NCI-H446 treated with DMSO at 0.1 percent for 48 hours (cell line): ENCODE results near the gene FREM2.

ENCODE experiments used
- DNase-seq: peaks from one replicate; lab custom pipeline; 2025; lab: John Stamatoyannopoulos, UW

Gene FREM2

GRCh38 chr13:38763446-38764381, 76.8 kb downstream of the FREM2 start:
- DNase-seq = peak; percentile 46

- DNase-seq = no peak
Observed at GRCh38 chr13:38766799-38767198, 79.9 kb downstream of the FREM2 start.

GRCh38 chr13:38767506-38768265, 80.8 kb downstream of the FREM2 start:
- peak; percentile 40 for DNase-seq

GRCh38 chr13:38769526-38769925, 82.6 kb downstream of the FREM2 start:
- no peak for DNase-seq

GRCh38 chr13:38775085-38775484, 88.2 kb downstream of the FREM2 start:
- DNase-seq = no peak

GRCh38 chr13:38777347-38778119, 90.7 kb downstream of the FREM2 start:
- no peak for DNase-seq

GRCh38 chr13:38781539-38781938, 94.7 kb downstream of the FREM2 start:
- no peak for DNase-seq

GRCh38 chr13:38784036-38784880, 97.4 kb downstream of the FREM2 start:
- DNase-seq = no peak

- no peak for DNase-seq
Observed at GRCh38 chr13:38785042-38785441, 98.2 kb downstream of the FREM2 start.

GRCh38 chr13:38785490-38785889, 98.6 kb downstream of the FREM2 start:
- no peak for DNase-seq

GRCh38 chr13:38787550-38787949, 100.7 kb downstream of the FREM2 start:
- DNase-seq = no peak

- DNase-seq = no peak
Observed at GRCh38 chr13:38796890-38797289, 110.0 kb downstream of the FREM2 start.

- DNase-seq = no peak
Observed at GRCh38 chr13:38803531-38803930, 116.7 kb downstream of the FREM2 start.

GRCh38 chr13:38804061-38804460, 117.2 kb downstream of the FREM2 start:
- no peak for DNase-seq

- DNase-seq = peak; percentile 40
Observed at GRCh38 chr13:38804536-38804935, 117.7 kb downstream of the FREM2 start.

GRCh38 chr13:38814331-38814730, 127.5 kb downstream of the FREM2 start:
- DNase-seq = no peak

- DNase-seq = peak; percentile 19
Observed at GRCh38 chr13:38819053-38819452, 132.2 kb downstream of the FREM2 start.

GRCh38 chr13:38819596-38819995, 132.7 kb downstream of the FREM2 start:
- DNase-seq = no peak

- no peak for DNase-seq
Observed at GRCh38 chr13:38821770-38822551, 135.1 kb downstream of the FREM2 start.

GRCh38 chr13:38824342-38824741, 137.5 kb downstream of the FREM2 start:
- no peak for DNase-seq
